GM10248 (cell line): ENCODE measurements around the gene ABHD17C.

Source experiments
- CTCF ChIA-PET: fragments of 300-600 bp; sonication (Branson Sonifier 250); formaldehyde crosslinking; extraction: SDS; loops from one replicate; lab custom pipeline; 2021; ENCODE audit warnings: antibody characterized with exemption; lab: Yijun Ruan, JAX
- POLR2A ChIA-PET: fragments of 350-650 bp; sonication (Branson Sonifier 250); formaldehyde crosslinking; extraction: SDS; loops from one replicate; lab custom pipeline; 2020; ENCODE audit warnings: antibody characterized with exemption; lab: Yijun Ruan, JAX
- DNase-seq: peaks from one replicate; pipeline ENCODE4 v3.0.0; 2012; ENCODE audit errors: extremely low spot score
- TF ChIP-seq, protein P1 (sequence below): IDR thresholded peaks from 2 replicates; pipeline ENCODE4 v1.5.1; 2012; ENCODE audit warnings: mild to moderate bottlenecking, low read depth; ENCODE audit errors: extremely low read depth, missing control alignments, control extremely low read depth

ABHD17C gene

DNA sequence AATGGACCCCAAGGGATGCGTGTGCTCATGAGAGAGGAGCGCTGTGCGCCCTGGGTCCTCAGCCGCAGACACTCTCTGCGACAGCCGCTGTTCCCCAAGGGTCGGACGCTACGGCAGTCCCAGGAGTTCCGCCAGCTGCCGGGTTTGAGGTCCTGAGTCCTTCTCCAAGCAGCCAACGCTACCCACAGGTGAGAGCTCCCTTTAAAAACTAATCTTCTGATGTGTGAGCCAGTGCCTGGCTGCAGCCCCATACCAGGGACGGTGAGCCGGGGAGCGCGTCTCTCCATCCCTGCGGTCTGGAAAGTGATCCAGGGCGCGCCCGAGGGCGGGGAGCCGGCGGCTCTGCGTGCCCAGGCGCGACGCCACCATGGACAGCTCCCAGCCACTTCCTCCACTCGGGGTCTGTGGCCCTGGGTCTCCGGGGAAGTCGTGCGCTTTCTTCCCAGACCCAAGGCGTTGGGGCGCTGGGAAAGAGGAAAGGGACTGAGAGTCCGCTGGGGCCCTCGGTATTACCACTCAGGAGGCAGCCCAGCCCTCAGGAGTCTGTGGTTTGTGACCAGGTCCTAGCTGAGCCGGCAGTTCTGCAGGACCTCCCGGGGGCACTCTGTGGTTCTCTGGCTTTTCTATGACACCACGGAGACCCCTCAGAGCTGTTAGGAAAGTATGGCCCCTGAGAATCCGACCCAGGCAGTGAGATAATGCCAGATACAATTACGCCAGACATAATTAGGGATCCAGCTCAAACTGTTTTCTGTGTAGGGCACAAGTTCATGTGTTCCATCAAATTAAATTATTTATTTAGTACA is 85.5 kb downstream of the ABHD17C start:
- ChIA-PET CTCF (interaction anchor here (0.8 to 1.9 kb wide), 3 partner anchors 325 to 331 kb away, joined by 3 to 21 read pairs (median 7); no protein-coding TSS in a partner anchor), POLR2A (no interaction called here)
- DNase-seq, result no peak
- TF ChIP-seq, protein P1, sequence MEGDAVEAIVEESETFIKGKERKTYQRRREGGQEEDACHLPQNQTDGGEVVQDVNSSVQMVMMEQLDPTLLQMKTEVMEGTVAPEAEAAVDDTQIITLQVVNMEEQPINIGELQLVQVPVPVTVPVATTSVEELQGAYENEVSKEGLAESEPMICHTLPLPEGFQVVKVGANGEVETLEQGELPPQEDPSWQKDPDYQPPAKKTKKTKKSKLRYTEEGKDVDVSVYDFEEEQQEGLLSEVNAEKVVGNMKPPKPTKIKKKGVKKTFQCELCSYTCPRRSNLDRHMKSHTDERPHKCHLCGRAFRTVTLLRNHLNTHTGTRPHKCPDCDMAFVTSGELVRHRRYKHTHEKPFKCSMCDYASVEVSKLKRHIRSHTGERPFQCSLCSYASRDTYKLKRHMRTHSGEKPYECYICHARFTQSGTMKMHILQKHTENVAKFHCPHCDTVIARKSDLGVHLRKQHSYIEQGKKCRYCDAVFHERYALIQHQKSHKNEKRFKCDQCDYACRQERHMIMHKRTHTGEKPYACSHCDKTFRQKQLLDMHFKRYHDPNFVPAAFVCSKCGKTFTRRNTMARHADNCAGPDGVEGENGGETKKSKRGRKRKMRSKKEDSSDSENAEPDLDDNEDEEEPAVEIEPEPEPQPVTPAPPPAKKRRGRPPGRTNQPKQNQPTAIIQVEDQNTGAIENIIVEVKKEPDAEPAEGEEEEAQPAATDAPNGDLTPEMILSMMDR, result no peak

DNA sequence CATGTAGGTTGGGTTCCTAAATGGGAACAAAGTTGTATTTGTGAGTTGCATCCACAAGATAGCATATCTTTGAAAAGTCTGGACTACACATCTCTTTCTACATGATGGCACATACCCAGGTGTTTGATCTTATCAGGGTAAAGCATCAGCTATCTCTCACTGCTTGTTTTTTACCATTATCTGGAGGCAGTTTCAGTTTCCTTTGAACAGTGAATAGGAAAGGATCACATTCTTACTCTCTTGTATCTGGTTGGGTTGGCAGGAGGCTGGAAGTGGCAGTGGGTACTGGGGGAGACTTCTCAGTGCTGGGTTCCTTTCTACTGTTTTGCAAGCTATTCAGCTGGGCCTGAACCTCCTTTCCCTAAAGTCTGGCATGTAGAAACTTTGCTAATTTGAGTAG is 88.2 kb downstream of the ABHD17C start:
- ChIA-PET POLR2A (no interaction called here), CTCF (interaction anchor here (1.2 to 2.3 kb wide), 5 partner anchors 10 to 483 kb away, joined by 3 to 12 read pairs (median 5); no protein-coding TSS in a partner anchor)
- TF ChIP-seq, protein P1, result no peak
- DNase-seq, result no peak

DNA sequence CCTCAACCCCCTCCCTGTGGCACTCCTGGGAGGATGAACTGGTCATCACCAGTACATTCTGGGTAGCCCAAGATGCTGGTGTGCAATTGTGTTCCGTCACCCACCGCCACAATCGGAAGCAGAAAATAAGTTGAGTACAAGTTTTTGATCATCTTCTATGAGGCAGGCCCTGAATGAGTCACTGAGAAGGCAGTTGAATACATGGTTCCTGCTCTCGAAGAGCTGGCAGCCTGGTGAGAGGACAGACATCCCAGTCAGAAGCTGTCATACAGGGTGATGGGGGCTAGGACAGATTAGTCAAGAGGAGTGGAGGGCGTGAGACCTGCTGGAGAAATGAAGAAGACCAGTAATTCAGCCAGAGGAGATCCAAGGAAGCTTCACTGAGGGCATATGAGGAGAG is 90.2 kb downstream of the ABHD17C start:
- ChIA-PET CTCF (interaction anchor here (0.8 to 2.5 kb wide), 4 partner anchors 8 to 1445 kb away, joined by 3 to 15 read pairs (median 4); no protein-coding TSS in a partner anchor), POLR2A (no interaction called here)
- TF ChIP-seq, protein P1, result no peak
- DNase-seq, result no peak

DNA sequence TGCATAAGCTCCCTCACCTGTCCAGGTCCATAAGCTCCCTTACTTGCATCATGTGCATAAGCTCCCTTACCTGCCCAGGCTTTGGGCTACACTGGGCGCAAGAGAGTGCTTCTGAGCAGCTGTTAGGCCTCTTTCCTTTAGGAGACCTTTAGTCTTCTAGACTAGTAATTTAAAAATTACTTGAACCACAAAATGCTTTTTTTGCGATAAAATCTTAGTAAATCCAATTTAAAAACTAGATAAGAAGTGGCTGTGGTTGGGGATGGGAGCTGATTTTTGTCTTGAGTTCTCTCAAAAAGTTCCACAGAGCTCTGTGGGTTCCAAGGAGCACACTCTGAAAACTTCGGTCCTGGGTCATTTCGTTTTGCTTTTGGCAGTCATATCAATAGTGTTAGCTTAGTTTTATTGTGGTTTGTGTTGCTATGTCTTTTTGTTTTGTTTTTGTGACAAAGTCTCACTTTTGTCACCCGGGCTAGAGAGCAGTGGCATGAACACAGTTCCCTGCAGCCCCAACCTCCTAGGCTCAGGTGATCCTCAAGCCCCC is 90.8 kb downstream of the ABHD17C start:
- CTCF ChIA-PET, result interaction anchor here (0.8 to 2.5 kb wide), 4 partner anchors 9 to 1446 kb away, joined by 3 to 15 read pairs (median 4); no protein-coding TSS in a partner anchor
- DNase-seq, result no peak
- TF ChIP-seq, protein P1, result no peak
- POLR2A ChIA-PET, result no interaction called here

DNA sequence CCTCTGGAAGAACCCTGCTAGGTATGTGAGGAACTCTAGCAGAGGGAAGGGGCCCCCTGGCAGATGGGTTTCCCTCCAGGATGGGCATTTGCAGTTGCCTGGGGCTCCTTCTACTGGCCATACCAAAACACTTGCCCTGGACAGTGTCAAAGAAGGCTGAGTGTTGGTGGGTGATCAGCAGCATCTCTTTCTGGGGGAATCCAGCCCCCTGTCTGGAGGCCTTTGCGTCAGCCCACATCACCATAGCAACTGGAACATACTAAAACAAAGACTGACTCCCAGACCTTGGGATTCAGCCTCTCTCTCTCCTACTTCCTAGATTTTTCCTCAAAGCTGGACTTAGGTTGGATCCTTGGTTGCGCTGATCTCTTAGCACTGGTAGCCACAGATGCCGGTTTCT is 92.2 kb downstream of the ABHD17C start:
- TF ChIP-seq, protein P1, result no peak
- POLR2A ChIA-PET, result no interaction called here
- CTCF ChIA-PET, result interaction anchor here (0.8 to 1.2 kb wide), 2 partner anchors 10 to 220 kb away, joined by 3 to 5 read pairs; no protein-coding TSS in a partner anchor
- no peak for DNase-seq

DNA sequence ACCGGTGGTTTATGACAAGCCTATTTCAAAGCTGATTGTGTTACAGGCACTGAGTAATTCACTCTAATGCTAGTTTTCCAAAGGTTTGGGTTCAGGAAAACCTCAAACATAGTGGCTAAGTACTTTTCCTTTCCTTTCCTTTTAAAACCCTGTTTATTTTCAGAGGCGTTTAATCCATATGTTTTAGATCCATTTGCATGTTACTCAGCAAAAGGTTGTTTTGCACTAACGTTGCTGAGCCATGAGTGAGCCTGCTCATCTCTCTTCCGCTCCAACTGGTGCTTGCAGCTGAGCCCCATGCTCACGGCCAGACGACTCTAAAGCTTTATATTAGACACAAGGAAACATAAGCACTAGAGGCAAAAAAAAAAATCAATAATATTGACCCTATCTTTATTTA is 93.4 kb downstream of the ABHD17C start:
- TF ChIP-seq, protein P1, result no peak
- CTCF ChIA-PET, result interaction anchor here (1.2 to 1.3 kb wide), 2 partner anchors 11 to 22 kb away, joined by 3 to 5 read pairs; no protein-coding TSS in a partner anchor
- POLR2A ChIA-PET, result no interaction called here
- DNase-seq, result no peak
